GM21717 (cell line): Measurements from ENCODE around the gene PLOD1.
"Not testable (repeated sequence)": the region's sequence is repeated elsewhere in the genome, so short reads cannot be mapped to it uniquely, and the experiment has no call there.

ENCODE experiments used
- ATAC-seq: cut with Tn5 transposase; IDR thresholded peaks from one replicate; pipeline ENCODE4 v1.9.1; 2021; ENCODE audit warnings: mild to moderate bottlenecking, moderate library complexity; ENCODE audit not compliant: unreplicated experiment

The PLOD1 gene

GRCh38 chr1:12003762-12004161 is 69.2 kb downstream of the PLOD1 start:
- no peak for ATAC-seq

- ATAC-seq = no peak
These were observed 71.1 kb downstream of the PLOD1 start for GRCh38 chr1:12005488-12006166.

- ATAC-seq = no peak
These were observed 71.8 kb downstream of the PLOD1 start for GRCh38 chr1:12006167-12006921.

GRCh38 chr1:12007204-12007603 is 72.7 kb downstream of the PLOD1 start:
- no peak for ATAC-seq

GRCh38 chr1:12008355-12008754 is 73.8 kb downstream of the PLOD1 start:
- ATAC-seq = not testable (repeated sequence)

- ATAC-seq = no peak
These were observed 74.9 kb downstream of the PLOD1 start for GRCh38 chr1:12009318-12009947.

GRCh38 chr1:12010746-12011570 is 76.4 kb downstream of the PLOD1 start:
- ATAC-seq = no peak

GRCh38 chr1:12011998-12012397 is 77.5 kb downstream of the PLOD1 start:
- ATAC-seq = no peak

GRCh38 chr1:12012560-12013316 is 78.2 kb downstream of the PLOD1 start:
- ATAC-seq = no peak

GRCh38 chr1:12014141-12014991 is 79.8 kb downstream of the PLOD1 start:
- no peak for ATAC-seq

GRCh38 chr1:12015001-12015491 is 80.5 kb downstream of the PLOD1 start:
- no peak for ATAC-seq

- no peak for ATAC-seq
These were observed 81.0 kb downstream of the PLOD1 start for GRCh38 chr1:12015499-12015898.

- ATAC-seq = no peak
These were observed 81.7 kb downstream of the PLOD1 start for GRCh38 chr1:12016182-12016581.

- no peak for ATAC-seq
These were observed 85.5 kb downstream of the PLOD1 start for GRCh38 chr1:12019858-12020509.

- ATAC-seq = no peak
These were observed 87.1 kb downstream of the PLOD1 start for GRCh38 chr1:12021616-12022015.

GRCh38 chr1:12022036-12022435 is 87.5 kb downstream of the PLOD1 start:
- ATAC-seq = no peak
